ENCODE measurements around the gene EFCAB14. TPM values are rescaled to one million over a fixed set of nuclear protein-coding genes. Genes with fewer than 3 reads are reported as not detected.
A peak's percentile ranks its signal among the peaks of the same experiment; 100 is the strongest.

EFCAB14 gene
- total and polyA plus RNA-seq, 9 of the 15 experiments (the other 6 are each of a cell fraction or from before 2014, with no cell fraction given), result 7.3 to 49.0 (median 37.3) TPM

DNA sequence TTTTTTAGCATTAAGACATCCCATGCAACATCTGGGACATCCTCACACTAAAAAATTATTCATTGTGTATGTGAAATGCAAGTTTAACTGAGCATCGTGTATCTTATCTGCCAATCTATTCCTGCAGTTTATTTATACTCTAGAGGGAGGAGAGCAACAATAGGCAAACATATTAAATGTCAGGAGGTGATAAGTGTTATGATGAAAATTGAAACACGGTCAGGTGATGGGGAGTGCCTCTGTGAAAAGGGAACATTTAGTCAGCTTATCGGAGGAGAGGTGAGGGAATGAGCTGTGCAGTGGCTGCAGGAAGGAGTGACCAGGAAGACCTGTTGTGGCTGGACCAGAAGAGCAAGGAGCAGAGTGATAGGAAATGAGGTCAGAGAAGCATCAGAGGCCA is 775 bp upstream of the EFCAB14 start (continued):
- TF ChIP-seq ARHGAP35 (IDR thresholded peaks at IDR 0.05; ENCODE audit: partially characterized antibody) (no peak), PCBP2 (IDR thresholded peaks at IDR 0.05; ENCODE audit: low read depth, low read length, poor library complexity, severe bottlenecking) (no peak), ZNF3 (CRISPR knock-in tag; IDR thresholded peaks at IDR 0.05) (0 out of 2 replicates have a peak, but pooled peaks have one; percentile 43), KDM2B (CRISPR knock-in tag; IDR thresholded peaks at IDR 0.05) (no peak), ZNF408 (CRISPR knock-in tag; IDR thresholded peaks at IDR 0.05; ENCODE audit: low read depth) (no peak), GATA2 (CRISPR knock-in tag; IDR thresholded peaks at IDR 0.05) (peak; percentile 68), BCOR (IDR thresholded peaks at IDR 0.05) (no peak), CBFA2T2 (conservative IDR thresholded peaks at IDR 0.05) (no peak), SOX6 (IDR thresholded peaks at IDR 0.05) (peak; percentile 54; the same call in 1 of the 2 replicates), GTF2A2 (tag; IDR thresholded peaks at IDR 0.05) (no peak), MTF1 (CRISPR knock-in tag; IDR thresholded peaks at IDR 0.05; ENCODE audit: borderline replicate concordance) (no peak), TARDBP (IDR thresholded peaks at IDR 0.05) (no peak), TEAD1 (CRISPR knock-in tag; IDR thresholded peaks at IDR 0.05) (no peak)
- TF ChIP-seq, protein P1, sequence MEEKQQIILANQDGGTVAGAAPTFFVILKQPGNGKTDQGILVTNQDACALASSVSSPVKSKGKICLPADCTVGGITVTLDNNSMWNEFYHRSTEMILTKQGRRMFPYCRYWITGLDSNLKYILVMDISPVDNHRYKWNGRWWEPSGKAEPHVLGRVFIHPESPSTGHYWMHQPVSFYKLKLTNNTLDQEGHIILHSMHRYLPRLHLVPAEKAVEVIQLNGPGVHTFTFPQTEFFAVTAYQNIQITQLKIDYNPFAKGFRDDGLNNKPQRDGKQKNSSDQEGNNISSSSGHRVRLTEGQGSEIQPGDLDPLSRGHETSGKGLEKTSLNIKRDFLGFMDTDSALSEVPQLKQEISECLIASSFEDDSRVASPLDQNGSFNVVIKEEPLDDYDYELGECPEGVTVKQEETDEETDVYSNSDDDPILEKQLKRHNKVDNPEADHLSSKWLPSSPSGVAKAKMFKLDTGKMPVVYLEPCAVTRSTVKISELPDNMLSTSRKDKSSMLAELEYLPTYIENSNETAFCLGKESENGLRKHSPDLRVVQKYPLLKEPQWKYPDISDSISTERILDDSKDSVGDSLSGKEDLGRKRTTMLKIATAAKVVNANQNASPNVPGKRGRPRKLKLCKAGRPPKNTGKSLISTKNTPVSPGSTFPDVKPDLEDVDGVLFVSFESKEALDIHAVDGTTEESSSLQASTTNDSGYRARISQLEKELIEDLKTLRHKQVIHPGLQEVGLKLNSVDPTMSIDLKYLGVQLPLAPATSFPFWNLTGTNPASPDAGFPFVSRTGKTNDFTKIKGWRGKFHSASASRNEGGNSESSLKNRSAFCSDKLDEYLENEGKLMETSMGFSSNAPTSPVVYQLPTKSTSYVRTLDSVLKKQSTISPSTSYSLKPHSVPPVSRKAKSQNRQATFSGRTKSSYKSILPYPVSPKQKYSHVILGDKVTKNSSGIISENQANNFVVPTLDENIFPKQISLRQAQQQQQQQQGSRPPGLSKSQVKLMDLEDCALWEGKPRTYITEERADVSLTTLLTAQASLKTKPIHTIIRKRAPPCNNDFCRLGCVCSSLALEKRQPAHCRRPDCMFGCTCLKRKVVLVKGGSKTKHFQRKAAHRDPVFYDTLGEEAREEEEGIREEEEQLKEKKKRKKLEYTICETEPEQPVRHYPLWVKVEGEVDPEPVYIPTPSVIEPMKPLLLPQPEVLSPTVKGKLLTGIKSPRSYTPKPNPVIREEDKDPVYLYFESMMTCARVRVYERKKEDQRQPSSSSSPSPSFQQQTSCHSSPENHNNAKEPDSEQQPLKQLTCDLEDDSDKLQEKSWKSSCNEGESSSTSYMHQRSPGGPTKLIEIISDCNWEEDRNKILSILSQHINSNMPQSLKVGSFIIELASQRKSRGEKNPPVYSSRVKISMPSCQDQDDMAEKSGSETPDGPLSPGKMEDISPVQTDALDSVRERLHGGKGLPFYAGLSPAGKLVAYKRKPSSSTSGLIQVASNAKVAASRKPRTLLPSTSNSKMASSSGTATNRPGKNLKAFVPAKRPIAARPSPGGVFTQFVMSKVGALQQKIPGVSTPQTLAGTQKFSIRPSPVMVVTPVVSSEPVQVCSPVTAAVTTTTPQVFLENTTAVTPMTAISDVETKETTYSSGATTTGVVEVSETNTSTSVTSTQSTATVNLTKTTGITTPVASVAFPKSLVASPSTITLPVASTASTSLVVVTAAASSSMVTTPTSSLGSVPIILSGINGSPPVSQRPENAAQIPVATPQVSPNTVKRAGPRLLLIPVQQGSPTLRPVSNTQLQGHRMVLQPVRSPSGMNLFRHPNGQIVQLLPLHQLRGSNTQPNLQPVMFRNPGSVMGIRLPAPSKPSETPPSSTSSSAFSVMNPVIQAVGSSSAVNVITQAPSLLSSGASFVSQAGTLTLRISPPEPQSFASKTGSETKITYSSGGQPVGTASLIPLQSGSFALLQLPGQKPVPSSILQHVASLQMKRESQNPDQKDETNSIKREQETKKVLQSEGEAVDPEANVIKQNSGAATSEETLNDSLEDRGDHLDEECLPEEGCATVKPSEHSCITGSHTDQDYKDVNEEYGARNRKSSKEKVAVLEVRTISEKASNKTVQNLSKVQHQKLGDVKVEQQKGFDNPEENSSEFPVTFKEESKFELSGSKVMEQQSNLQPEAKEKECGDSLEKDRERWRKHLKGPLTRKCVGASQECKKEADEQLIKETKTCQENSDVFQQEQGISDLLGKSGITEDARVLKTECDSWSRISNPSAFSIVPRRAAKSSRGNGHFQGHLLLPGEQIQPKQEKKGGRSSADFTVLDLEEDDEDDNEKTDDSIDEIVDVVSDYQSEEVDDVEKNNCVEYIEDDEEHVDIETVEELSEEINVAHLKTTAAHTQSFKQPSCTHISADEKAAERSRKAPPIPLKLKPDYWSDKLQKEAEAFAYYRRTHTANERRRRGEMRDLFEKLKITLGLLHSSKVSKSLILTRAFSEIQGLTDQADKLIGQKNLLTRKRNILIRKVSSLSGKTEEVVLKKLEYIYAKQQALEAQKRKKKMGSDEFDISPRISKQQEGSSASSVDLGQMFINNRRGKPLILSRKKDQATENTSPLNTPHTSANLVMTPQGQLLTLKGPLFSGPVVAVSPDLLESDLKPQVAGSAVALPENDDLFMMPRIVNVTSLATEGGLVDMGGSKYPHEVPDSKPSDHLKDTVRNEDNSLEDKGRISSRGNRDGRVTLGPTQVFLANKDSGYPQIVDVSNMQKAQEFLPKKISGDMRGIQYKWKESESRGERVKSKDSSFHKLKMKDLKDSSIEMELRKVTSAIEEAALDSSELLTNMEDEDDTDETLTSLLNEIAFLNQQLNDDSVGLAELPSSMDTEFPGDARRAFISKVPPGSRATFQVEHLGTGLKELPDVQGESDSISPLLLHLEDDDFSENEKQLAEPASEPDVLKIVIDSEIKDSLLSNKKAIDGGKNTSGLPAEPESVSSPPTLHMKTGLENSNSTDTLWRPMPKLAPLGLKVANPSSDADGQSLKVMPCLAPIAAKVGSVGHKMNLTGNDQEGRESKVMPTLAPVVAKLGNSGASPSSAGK (IDR thresholded peaks at IDR 0.05), result 0 out of 2 replicates have a peak, but pooled peaks have one; percentile 3
- TF ChIP-seq, protein P2, sequence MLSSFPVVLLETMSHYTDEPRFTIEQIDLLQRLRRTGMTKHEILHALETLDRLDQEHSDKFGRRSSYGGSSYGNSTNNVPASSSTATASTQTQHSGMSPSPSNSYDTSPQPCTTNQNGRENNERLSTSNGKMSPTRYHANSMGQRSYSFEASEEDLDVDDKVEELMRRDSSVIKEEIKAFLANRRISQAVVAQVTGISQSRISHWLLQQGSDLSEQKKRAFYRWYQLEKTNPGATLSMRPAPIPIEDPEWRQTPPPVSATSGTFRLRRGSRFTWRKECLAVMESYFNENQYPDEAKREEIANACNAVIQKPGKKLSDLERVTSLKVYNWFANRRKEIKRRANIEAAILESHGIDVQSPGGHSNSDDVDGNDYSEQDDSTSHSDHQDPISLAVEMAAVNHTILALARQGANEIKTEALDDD (IDR thresholded peaks at IDR 0.05), result no peak
- TF ChIP-seq, protein P3, sequence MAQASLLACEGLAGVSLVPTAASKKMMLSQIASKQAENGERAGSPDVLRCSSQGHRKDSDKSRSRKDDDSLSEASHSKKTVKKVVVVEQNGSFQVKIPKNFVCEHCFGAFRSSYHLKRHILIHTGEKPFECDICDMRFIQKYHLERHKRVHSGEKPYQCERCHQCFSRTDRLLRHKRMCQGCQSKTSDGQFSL (CRISPR knock-in tag; IDR thresholded peaks at IDR 0.05), result no peak
- TF ChIP-seq, protein P3 (tag; IDR thresholded peaks at IDR 0.05), result no peak

All from K562 (cell line).